HepG2 (cell line): ENCODE measurements around the gene GMEB2. TPM values are rescaled to one million over a fixed set of nuclear protein-coding genes. Genes with fewer than 3 reads are reported as not detected.

Experiments
- DR1 ChIP-seq: sonication (generic); formaldehyde crosslinking; IDR thresholded peaks from 2 replicates; pipeline ENCODE4 v1.8.0; 2021; ENCODE audit warnings: mild to moderate bottlenecking, missing genetic modification reagents, inconsistent platforms
- HDAC6 ChIP-seq: fragments of 200-600 bp; sonication (generic); IDR thresholded peaks from 2 replicates; pipeline ENCODE4 v1.7.0; 2017; ENCODE audit warnings: mild to moderate bottlenecking, antibody characterized with exemption, low read length, low read depth
- HMG20A ChIP-seq: IDR thresholded peaks from 2 replicates; pipeline ENCODE4 v1.6.1; 2016; ENCODE audit warnings: borderline replicate concordance
- JDP2 ChIP-seq: sonication (generic); formaldehyde crosslinking; IDR thresholded peaks from 2 replicates; pipeline ENCODE4 v1.8.1; 2022; ENCODE audit warnings: missing genetic modification reagents, borderline replicate concordance
- KMT2A ChIP-seq: sonication (generic); formaldehyde crosslinking; IDR thresholded peaks from 2 replicates; pipeline ENCODE4 v1.4.0; 2020; ENCODE audit warnings: missing genetic modification reagents
- KMT2B ChIP-seq: IDR thresholded peaks from 2 replicates; pipeline ENCODE4 v1.6.1; 2016; ENCODE audit warnings: missing genetic modification reagents, missing compliant biosample characterization
- MAZ ChIP-seq, 2 experiments: sonication (generic) in 1 of 2; formaldehyde crosslinking in 1 of 2; IDR thresholded peaks; 2 replicates each; pipeline versions ENCODE4 v1.5.0 to v1.6.1; 2012 to 2020; ENCODE audit warnings: low read depth in 2 of 2, mild to moderate bottlenecking in 2 of 2, borderline replicate concordance in 1 of 2, improper control_type of control experiment in 1 of 2, low read length in 1 of 2, missing genetic modification reagents in 1 of 2, moderate library complexity in 1 of 2
- MBNL3 ChIP-seq: fragments of 250-450 bp; sonication (Bioruptor Pico); conservative IDR thresholded peaks from 2 replicates; pipeline ENCODE4 v1.8.0; 2022; ENCODE audit warnings: mild to moderate bottlenecking, inconsistent platforms
- MTA1 ChIP-seq: sonication (generic); formaldehyde crosslinking; IDR thresholded peaks from 2 replicates; pipeline ENCODE4 v1.4.0; 2020; ENCODE audit warnings: missing genetic modification reagents, mild to moderate bottlenecking, borderline replicate concordance
- NRL ChIP-seq: sonication (generic); formaldehyde crosslinking; IDR thresholded peaks from 2 replicates; pipeline ENCODE4 v1.5.0; 2020; ENCODE audit warnings: missing genetic modification reagents, mild to moderate bottlenecking, moderate library complexity, borderline replicate concordance
- RBAK ChIP-seq: sonication (generic); formaldehyde crosslinking; IDR thresholded peaks from 2 replicates; pipeline ENCODE4 v1.5.1; 2020; ENCODE audit warnings: mild to moderate bottlenecking, missing genetic modification reagents
- SATB2 ChIP-seq: sonication (generic); formaldehyde crosslinking; IDR thresholded peaks from 2 replicates; pipeline ENCODE4 v1.5.0; 2020; ENCODE audit warnings: missing genetic modification reagents
- TCF12 ChIP-seq, 2 experiments: fragments of 450-650 bp in 1 of 2; sonication (generic) in 1 of 2; formaldehyde crosslinking in 1 of 2; IDR thresholded peaks; 2 replicates each; pipeline versions ENCODE4 v1.6.1 to v1.8.0; 2017 to 2022; ENCODE audit warnings: antibody characterized with exemption in 1 of 2, mild to moderate bottlenecking in 1 of 2, missing genetic modification reagents in 1 of 2, moderate library complexity in 1 of 2
- TEAD2 ChIP-seq: sonication (generic); formaldehyde crosslinking; IDR thresholded peaks from 2 replicates; pipeline ENCODE4 v1.9.0; 2021; ENCODE audit warnings: missing genetic modification reagents
- ZNF234 ChIP-seq: sonication (generic); formaldehyde crosslinking; conservative IDR thresholded peaks from 2 replicates; pipeline ENCODE4 v1.5.1; 2020; ENCODE audit warnings: mild to moderate bottlenecking, missing genetic modification reagents
- ZNF543 ChIP-seq: sonication (generic); formaldehyde crosslinking; IDR thresholded peaks from 2 replicates; pipeline ENCODE4 v1.4.0; 2020; ENCODE audit warnings: mild to moderate bottlenecking, missing genetic modification reagents
- ZNF567 ChIP-seq: sonication (generic); formaldehyde crosslinking; IDR thresholded peaks from 2 replicates; pipeline ENCODE4 v1.8.1; 2023; ENCODE audit warnings: mild to moderate bottlenecking, missing genetic modification reagents, borderline replicate concordance
- ZNF572 ChIP-seq: sonication (generic); formaldehyde crosslinking; IDR thresholded peaks from 2 replicates; pipeline ENCODE4 v1.5.1; 2020; ENCODE audit warnings: mild to moderate bottlenecking, missing genetic modification reagents
- ZNF598 ChIP-seq: sonication (generic); formaldehyde crosslinking; IDR thresholded peaks from 2 replicates; pipeline ENCODE4 v1.5.1; 2020; ENCODE audit warnings: mild to moderate bottlenecking, missing genetic modification reagents, borderline replicate concordance
- ZNF607 ChIP-seq: sonication (generic); formaldehyde crosslinking; IDR thresholded peaks from 2 replicates; pipeline ENCODE4 v1.5.1; 2020; ENCODE audit warnings: missing genetic modification reagents, mild to moderate bottlenecking, borderline replicate concordance
- polyA plus RNA-seq, 8 experiments: library from polyadenylated mRNA; depleted of rRNA in 3 of 8; stranded (reverse) in 7 of 8; unstranded in 1 of 8; fragments of >200 nt; fragmentation: Illumina TruSeq in 4 of 8; extraction: Trizol in 4 of 8; gene quantifications; 2 replicates each; pipeline versions ENCODE4 v1.2.1 to v1.2.3, GENCODE V29; 2011 to 2016; ENCODE audit warnings: low read depth in 4 of 8, missing spikeins in 1 of 8, mixed read lengths in 1 of 8; ENCODE audit not compliant: insufficient read depth in 1 of 8
- total RNA-seq, 5 experiments: library from RNA; depleted of rRNA; stranded (reverse); fragments of >200 nt; fragmentation: Illumina TruSeq; extraction: Trizol; gene quantifications; 2 replicates each; pipeline ENCODE4 v1.2.3, GENCODE V29; 2016; ENCODE audit warnings: low read depth in 1 of 5
- TF ChIP-seq, protein P1 (sequence below): sonication (generic); formaldehyde crosslinking; IDR thresholded peaks from 2 replicates; pipeline ENCODE4 v1.4.0; 2020; ENCODE audit warnings: missing genetic modification reagents
- TF ChIP-seq, protein P2 (sequence below): sonication (generic); formaldehyde crosslinking; IDR thresholded peaks from 2 replicates; pipeline ENCODE4 v1.4.0; 2020; ENCODE audit warnings: mild to moderate bottlenecking, missing genetic modification reagents
- TF ChIP-seq, protein P3 (sequence below): sonication (generic); formaldehyde crosslinking; IDR thresholded peaks from 2 replicates; pipeline ENCODE4 v1.9.0; 2022; ENCODE audit warnings: missing genetic modification reagents, mild to moderate bottlenecking, borderline replicate concordance
- TF ChIP-seq, protein P4 (sequence below): sonication (generic); formaldehyde crosslinking; IDR thresholded peaks from 2 replicates; pipeline ENCODE4 v1.4.0; 2020; ENCODE audit warnings: missing genetic modification reagents

GMEB2 gene
- total and polyA plus RNA-seq, 2 of the 13 experiments (the other 11 are each of a cell fraction or from before 2014, with no cell fraction given): 10.6 to 12.4 TPM

DNA sequence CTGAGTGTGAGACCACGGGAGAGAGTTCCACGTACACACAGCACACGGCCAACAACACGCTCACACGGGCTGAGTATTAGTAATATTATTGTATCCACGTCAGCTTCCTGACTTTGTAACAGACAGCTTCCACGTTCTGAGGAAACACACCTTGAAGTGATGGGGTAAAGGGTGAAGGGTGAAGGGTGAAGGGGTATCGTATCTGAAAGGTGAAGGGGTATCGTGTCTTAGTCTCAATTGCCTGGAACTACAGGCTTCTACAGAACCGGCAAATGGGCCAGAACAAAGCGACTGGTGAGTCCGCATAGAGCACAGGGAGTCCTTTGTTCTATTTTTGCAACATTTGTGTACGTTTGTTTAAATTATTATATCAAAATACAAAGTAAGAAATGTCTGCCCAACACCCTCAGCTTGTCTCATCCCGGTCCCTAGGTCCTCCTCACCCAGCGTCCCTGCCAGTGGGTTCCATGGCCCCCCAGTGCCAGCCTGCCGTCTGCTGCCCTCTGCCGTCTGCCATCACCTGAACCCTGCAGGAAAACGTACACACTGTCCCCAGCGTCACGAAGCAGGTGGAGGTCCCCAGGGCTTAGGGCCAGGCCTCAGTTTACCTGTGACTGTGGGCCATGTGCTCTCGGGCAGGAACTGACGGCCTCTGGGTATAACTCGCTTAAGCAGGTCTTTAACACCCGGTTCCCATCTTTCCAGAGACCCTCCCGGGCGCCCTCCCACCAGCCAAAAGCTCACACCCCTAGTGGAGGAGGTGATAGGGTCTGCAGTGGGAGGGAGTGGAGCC lies 48.5 kb downstream of the GMEB2 start (continued):
- TF ChIP-seq, protein P1, sequence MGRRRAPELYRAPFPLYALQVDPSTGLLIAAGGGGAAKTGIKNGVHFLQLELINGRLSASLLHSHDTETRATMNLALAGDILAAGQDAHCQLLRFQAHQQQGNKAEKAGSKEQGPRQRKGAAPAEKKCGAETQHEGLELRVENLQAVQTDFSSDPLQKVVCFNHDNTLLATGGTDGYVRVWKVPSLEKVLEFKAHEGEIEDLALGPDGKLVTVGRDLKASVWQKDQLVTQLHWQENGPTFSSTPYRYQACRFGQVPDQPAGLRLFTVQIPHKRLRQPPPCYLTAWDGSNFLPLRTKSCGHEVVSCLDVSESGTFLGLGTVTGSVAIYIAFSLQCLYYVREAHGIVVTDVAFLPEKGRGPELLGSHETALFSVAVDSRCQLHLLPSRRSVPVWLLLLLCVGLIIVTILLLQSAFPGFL (CRISPR knock-in tag): no peak
- TF ChIP-seq HMG20A (CRISPR knock-in tag): no peak
- no peak for TF ChIP-seq ZNF234 (CRISPR knock-in tag)
- no peak for TF ChIP-seq ZNF598 (CRISPR knock-in tag)
- no peak for TF ChIP-seq ZNF607 (CRISPR knock-in tag)
- no peak for TF ChIP-seq TEAD2 (CRISPR knock-in tag)
- no peak for TF ChIP-seq SATB2 (CRISPR knock-in tag)
- no peak for TF ChIP-seq RBAK
- TF ChIP-seq DR1 (CRISPR knock-in tag): no peak
- TF ChIP-seq MBNL3 (CRISPR knock-in tag): no peak
- no peak for TF ChIP-seq ZNF567 (CRISPR knock-in tag)
- no peak for TF ChIP-seq KMT2B (CRISPR knock-in tag)
- TF ChIP-seq, protein P2, sequence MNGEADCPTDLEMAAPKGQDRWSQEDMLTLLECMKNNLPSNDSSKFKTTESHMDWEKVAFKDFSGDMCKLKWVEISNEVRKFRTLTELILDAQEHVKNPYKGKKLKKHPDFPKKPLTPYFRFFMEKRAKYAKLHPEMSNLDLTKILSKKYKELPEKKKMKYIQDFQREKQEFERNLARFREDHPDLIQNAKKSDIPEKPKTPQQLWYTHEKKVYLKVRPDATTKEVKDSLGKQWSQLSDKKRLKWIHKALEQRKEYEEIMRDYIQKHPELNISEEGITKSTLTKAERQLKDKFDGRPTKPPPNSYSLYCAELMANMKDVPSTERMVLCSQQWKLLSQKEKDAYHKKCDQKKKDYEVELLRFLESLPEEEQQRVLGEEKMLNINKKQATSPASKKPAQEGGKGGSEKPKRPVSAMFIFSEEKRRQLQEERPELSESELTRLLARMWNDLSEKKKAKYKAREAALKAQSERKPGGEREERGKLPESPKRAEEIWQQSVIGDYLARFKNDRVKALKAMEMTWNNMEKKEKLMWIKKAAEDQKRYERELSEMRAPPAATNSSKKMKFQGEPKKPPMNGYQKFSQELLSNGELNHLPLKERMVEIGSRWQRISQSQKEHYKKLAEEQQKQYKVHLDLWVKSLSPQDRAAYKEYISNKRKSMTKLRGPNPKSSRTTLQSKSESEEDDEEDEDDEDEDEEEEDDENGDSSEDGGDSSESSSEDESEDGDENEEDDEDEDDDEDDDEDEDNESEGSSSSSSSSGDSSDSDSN: 0 out of 2 replicates have a peak, but pooled peaks have one; percentile 0
- no peak for TF ChIP-seq HDAC6
- no peak for TF ChIP-seq KMT2A (CRISPR knock-in tag)
- no peak for TF ChIP-seq ZNF543 (CRISPR knock-in tag)
- TF ChIP-seq ZNF572: no peak
- TF ChIP-seq NRL (CRISPR knock-in tag): peak; percentile 65; the same call in 1 of the 2 replicates
- TF ChIP-seq JDP2 (CRISPR knock-in tag): no peak
- TF ChIP-seq MTA1 (CRISPR knock-in tag): no peak
- TF ChIP-seq TCF12 (IDR thresholded peaks at IDR 0.05): no peak
- no peak for TF ChIP-seq TCF12 (CRISPR knock-in tag; IDR thresholded peaks at IDR 0.05)
- no peak; the same call in 1 of the 2 replicates for TF ChIP-seq MAZ (IDR thresholded peaks at IDR 0.05; ENCODE audit: borderline replicate concordance, low read depth, low read length)
- no peak for TF ChIP-seq MAZ (CRISPR knock-in tag; IDR thresholded peaks at IDR 0.05; ENCODE audit: low read depth)
- TF ChIP-seq, protein P3, sequence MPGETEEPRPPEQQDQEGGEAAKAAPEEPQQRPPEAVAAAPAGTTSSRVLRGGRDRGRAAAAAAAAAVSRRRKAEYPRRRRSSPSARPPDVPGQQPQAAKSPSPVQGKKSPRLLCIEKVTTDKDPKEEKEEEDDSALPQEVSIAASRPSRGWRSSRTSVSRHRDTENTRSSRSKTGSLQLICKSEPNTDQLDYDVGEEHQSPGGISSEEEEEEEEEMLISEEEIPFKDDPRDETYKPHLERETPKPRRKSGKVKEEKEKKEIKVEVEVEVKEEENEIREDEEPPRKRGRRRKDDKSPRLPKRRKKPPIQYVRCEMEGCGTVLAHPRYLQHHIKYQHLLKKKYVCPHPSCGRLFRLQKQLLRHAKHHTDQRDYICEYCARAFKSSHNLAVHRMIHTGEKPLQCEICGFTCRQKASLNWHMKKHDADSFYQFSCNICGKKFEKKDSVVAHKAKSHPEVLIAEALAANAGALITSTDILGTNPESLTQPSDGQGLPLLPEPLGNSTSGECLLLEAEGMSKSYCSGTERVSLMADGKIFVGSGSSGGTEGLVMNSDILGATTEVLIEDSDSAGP (CRISPR knock-in tag): peak; percentile 32; the same call in 1 of the 2 replicates
- TF ChIP-seq, protein P4, sequence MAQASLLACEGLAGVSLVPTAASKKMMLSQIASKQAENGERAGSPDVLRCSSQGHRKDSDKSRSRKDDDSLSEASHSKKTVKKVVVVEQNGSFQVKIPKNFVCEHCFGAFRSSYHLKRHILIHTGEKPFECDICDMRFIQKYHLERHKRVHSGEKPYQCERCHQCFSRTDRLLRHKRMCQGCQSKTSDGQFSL: no peak
